Left renal pelvis (tissue), 4 donors: ENCODE measurements around the gene GRIFIN. TPM values are rescaled to one million over a fixed set of nuclear protein-coding genes. Genes with fewer than 3 reads are reported as not detected.

ENCODE experiments used
- DNase-seq, 4 donors: peaks; one replicate each; pipeline ENCODE4 v3.0.0-alpha.2; 2013; ENCODE audit warnings: low read depth in 4 of 4, low spot score in 3 of 4
- polyA plus RNA-seq, 4 donors: library from polyadenylated mRNA; unstranded; fragments of 120-200 nt; gene quantifications; one replicate each; pipeline ENCODE4 v1.2.1, GENCODE V29; 2013; ENCODE audit not compliant: insufficient read length in 4 of 4

Gene GRIFIN
- polyA plus RNA-seq, 4 donors, result not detected

- no peak for DNase-seq
Observed at GRCh38 chr7:2513702-2514101, 37.5 kb upstream of the GRIFIN start.

DNA sequence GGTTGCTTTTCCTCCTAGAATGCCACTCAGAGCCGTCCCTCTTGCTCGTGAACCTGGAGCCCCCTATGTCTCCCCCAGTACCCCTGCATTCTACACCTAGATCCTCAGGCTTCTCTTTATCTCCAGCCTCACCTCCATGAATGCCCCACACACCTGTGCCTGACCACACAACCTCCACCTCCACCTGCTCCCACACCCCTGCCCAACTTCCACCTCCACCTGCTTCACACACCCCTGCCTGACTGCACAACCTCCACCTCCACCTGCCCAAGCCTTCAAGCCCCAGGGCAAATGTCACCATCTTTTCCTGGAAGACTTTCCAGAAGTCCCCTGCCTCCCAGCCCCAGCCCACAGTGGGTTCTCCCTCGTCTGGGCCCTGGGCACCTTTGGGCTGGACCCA lies 36.5 kb upstream of the GRIFIN start:
- no peak for DNase-seq

GRCh38 chr7:2512179-2512661 lies 36.0 kb upstream of the GRIFIN start:
- DNase-seq, result no peak

DNA sequence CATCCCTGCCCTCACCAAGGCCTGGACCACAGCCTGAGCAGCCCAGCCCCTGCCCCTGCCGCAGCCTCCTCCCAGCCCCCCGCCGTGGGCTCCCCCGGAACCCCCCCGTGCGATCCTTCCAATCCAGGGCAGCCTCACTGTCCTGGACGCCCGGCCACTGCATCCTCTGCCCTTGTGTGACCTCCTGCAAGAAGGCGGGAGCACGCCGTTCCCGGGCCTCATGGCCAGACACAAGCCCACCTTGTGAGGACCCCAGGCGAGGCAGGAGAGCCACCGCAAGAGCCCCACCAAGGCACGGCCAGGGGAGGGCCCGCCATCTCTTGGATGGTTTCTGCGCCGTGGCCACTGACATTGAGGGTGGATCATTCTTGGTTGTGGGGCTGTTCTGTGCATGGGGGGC lies 35.6 kb upstream of the GRIFIN start:
- no peak for DNase-seq

GRCh38 chr7:2510909-2511768 lies 34.9 kb upstream of the GRIFIN start:
- DNase-seq, result no peak

DNA sequence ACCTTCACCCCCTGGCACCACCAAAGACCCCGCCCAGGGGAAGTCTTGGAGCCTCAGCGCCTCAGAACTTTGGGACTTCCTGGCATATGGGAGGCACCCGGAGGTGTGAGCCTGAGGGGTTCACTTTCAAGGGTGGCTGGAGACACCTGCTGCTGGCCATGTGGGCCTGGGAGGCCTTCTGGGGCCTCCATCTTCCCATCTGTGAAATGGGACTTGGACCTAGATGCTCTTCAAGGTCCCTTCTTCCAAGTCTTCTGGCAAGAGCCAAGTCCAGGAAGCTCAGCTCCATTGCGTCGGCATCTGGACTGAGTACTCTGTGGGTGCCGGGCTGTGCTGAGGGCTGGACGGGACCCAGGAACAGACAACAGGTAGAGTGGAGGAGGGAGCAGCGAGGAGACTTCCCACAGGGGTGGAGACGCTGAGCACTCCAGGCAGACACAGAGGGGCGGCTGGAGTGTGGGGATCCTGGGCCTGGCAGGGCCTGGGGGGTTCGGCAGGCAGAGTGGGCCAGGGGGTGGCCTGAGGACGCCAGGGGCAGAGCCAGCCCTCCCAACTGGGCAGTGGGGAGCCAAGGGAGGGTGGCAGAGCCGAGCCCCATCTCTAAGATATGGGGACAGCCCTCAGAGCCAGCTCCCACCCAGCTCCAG lies 34.1 kb upstream of the GRIFIN start:
- DNase-seq, result no peak

GRCh38 chr7:2509298-2509906 lies 33.2 kb upstream of the GRIFIN start:
- no peak for DNase-seq

GRCh38 chr7:2508327-2509215 lies 32.4 kb upstream of the GRIFIN start:
- DNase-seq, result no peak

DNA sequence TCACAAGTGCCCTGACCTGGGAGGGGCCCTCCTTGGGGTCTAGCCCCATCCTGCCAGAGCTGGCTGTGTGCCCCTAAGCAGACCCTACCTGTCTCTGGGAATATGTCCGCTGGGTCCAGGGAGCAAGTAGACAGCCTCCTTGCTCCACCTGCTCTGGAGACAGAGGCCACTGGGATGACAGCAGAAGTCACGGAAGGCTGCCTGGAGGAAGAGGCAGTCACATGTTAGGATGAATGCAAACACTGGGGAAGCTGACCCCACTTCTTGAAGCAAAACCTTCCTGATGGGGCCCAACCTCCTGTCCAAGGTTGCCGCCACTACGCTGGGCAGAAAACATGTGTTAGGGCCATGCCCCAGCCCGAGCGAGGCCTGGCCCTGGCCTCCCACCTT lies 31.7 kb upstream of the GRIFIN start:
- no peak for DNase-seq

GRCh38 chr7:2507208-2507916 lies 31.2 kb upstream of the GRIFIN start:
- DNase-seq, result no peak

DNA sequence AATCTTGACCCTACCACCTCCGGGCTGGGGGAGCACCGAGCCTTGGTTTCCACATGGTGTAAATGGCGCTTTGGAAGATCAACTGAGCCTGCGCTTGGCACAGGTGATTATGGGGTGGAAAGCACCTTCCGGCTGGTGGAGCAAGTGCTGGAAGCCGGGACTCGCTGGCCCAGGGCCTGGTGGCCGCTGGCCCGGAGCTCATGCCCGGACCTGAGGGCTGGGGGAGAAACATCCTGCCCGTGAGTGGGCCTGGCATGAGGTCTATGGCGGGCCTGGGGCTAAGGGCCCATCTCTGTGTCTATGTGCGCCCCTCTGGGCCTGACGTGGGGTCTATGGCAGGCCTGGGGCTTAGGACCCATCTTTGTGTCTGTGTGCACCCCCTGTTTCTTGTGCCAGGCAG lies 29.2 kb upstream of the GRIFIN start:
- no peak for DNase-seq

- DNase-seq, result no peak
Observed at GRCh38 chr7:2504889-2505375, 28.7 kb upstream of the GRIFIN start.

GRCh38 chr7:2504128-2504888 lies 28.1 kb upstream of the GRIFIN start:
- DNase-seq, result no peak

GRCh38 chr7:2503056-2503941 lies 27.1 kb upstream of the GRIFIN start:
- no peak for DNase-seq

DNA sequence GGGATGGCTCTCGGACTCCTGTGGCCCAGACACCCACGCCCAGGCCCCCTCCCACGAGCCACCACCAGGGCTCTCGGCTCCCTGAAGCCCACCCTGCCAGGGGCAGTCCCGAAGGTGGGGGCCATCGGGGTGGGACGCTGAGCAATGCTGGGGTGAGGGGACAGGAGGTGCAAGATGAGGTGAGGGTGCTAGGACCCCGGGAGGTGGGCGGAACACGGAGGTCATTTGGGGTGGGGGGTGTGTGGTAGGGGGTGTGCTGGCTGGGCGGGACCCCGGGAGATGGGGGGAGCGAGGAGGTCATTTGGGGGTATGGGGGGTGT lies 26.4 kb upstream of the GRIFIN start:
- DNase-seq, result no peak

DNA sequence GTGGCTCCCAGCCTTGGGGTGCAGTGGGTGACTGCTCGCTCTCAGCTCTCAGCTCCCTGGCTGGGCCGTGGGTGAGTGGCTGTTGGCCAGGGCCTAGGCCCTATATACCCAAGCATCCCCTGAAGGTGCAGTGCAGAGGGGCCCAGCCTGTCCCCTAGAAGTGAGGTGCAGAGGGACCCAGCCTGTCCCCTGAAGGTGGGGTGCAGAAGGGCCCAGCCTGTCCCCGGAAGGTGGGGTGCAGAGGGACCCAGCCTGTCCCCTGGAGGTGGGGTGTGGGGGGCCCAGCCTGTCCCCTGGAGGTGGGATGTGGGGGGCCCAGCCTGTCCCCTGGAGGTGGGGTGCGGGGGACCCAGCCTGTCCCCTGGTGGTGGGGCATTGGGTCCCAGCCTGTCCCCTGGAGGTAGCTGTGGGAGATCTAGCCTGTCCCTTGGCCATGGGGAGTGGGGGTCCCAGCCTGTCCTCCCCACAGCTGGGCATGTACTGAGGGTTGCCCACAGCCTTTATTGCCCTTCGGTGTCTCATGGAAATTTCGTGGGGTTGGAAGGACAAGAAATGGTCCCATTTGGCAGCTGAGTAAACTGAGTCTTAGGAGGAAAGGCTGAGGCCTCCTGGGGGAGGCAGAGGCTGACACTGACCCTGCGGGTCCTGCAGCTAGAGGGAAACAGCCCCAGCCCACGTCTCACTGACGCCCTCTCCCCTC lies 25.9 kb upstream of the GRIFIN start:
- no peak for DNase-seq

DNA sequence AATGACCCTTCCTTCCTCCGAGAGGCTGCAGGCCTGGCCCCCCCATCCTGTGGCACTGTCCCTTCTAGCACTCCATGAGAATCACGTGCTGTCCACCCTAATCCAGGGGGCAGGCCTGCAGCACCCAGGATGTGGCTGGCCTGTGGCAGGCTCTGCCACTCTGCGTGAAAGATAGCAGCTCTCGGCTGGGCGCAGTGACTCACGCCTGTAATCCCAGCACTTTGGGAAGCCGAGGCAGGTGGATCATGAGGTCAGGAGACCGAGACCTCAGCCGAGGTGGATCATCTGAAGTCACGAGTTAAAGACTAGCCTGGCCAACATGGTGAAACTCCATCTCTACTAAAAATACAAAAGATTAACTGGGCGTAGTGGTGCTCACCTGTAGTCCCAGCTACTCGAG lies 24.5 kb upstream of the GRIFIN start:
- DNase-seq, result no peak
